ENCODE results near the gene ATXN1. TPM values are rescaled to one million over a fixed set of nuclear protein-coding genes. Genes with fewer than 3 reads are reported as not detected.

Gene ATXN1
- total RNA-seq, 4 donors from 2014 or later: 24.9 to 48.0 (median 36.8) TPM

- H3K4me3 ChIP-seq: no peak overlapping the region
Measured at GRCh38 chr6:16359563-16359962, 401.7 kb downstream of the ATXN1 start.

GRCh38 chr6:16358531-16359138 is 402.6 kb downstream of the ATXN1 start:
- no peaks in the 10 kb centered on the region for H3K36me3 ChIP-seq
- DNase-seq (ENCODE audit: low spot score in 2 of 2): no peak

More at GRCh38 chr6:16359563-16359962, 401.7 kb downstream of the ATXN1 start:
- no peaks in the 10 kb centered on the region for H3K9me3 ChIP-seq
- no peaks in the 10 kb centered on the region for H3K27me3 ChIP-seq
- TF ChIP-seq POLR2A (IDR thresholded peaks at IDR 0.05) (no peak), CTCF (IDR thresholded peaks at IDR 0.05) (no peak), EP300 (IDR thresholded peaks at IDR 0.05) (no peak)
- 82 to 90% methylated on average over 6 of the region's 6 CpGs for WGBS, 2 donors
- DNase-seq (ENCODE audit: low spot score in 2 of 2): no peak
- no peaks in the 10 kb centered on the region for H3K36me3 ChIP-seq
- H3K27ac ChIP-seq: no peak overlapping the region
- H3K4me1 ChIP-seq: peaks cover 0 to 13% (median 0%) of the 10 kb centered on the region in 4 donors

GRCh38 chr6:16355699-16356446 is 405.4 kb downstream of the ATXN1 start:
- Histone ChIP-seq H3K4me1 (peaks cover 0 to 17% (median 0%) of the 10 kb centered on the region in 4 donors), H3K9me3 (no peaks in the 10 kb centered on the region), H3K4me3 (no peak overlapping the region), H3K27ac (no peak overlapping the region), H3K27me3 (no peaks in the 10 kb centered on the region), H3K36me3 (no peaks in the 10 kb centered on the region)
- no peak for TF ChIP-seq CTCF (IDR thresholded peaks at IDR 0.05)
- no peak for TF ChIP-seq EP300 (IDR thresholded peaks at IDR 0.05)
- TF ChIP-seq POLR2A (IDR thresholded peaks at IDR 0.05): no peak
- DNase-seq (ENCODE audit: low spot score in 2 of 2): no peak
- WGBS, 2 donors: 76 to 77% methylated on average over 16 of the region's 16 CpGs

More at GRCh38 chr6:16358531-16359138, 402.6 kb downstream of the ATXN1 start:
- H3K27me3 ChIP-seq: no peaks in the 10 kb centered on the region
- no peaks in the 10 kb centered on the region for H3K9me3 ChIP-seq
- H3K4me1 ChIP-seq: peaks cover 0 to 13% (median 0%) of the 10 kb centered on the region in 4 donors
- H3K4me3 ChIP-seq: no peak overlapping the region
- TF ChIP-seq EP300 (IDR thresholded peaks at IDR 0.05) (no peak), CTCF (IDR thresholded peaks at IDR 0.05) (no peak)
- H3K27ac ChIP-seq: no peak overlapping the region
- 83% methylated on average over 9 to 18 of the region's 18 CpGs for WGBS, 2 donors

- WGBS, 2 donors: 91 to 93% methylated on average over 9 of the region's 9 CpGs
- H3K9me3 ChIP-seq: no peaks in the 10 kb centered on the region
- TF ChIP-seq EP300 (IDR thresholded peaks at IDR 0.05) (no peak), POLR2A (IDR thresholded peaks at IDR 0.05) (no peak), CTCF (IDR thresholded peaks at IDR 0.05) (no peak)
- H3K4me1 ChIP-seq: peaks cover 0 to 13% (median 0%) of the 10 kb centered on the region in 4 donors
- no peak overlapping the region for H3K27ac ChIP-seq
- no peak for DNase-seq (ENCODE audit: low spot score in 2 of 2)
- H3K36me3 ChIP-seq: no peaks in the 10 kb centered on the region
- H3K4me3 ChIP-seq: no peak overlapping the region
- no peaks in the 10 kb centered on the region for H3K27me3 ChIP-seq
Measured at GRCh38 chr6:16355238-16355637, 406.0 kb downstream of the ATXN1 start.

- Histone ChIP-seq H3K4me1 (peaks cover 0 to 13% (median 0%) of the 10 kb centered on the region in 4 donors), H3K27me3 (no peaks in the 10 kb centered on the region), H3K27ac (no peak overlapping the region), H3K9me3 (no peaks in the 10 kb centered on the region), H3K4me3 (no peak overlapping the region), H3K36me3 (no peaks in the 10 kb centered on the region)
- 82 to 92% methylated on average over 1 of the region's 1 CpG for WGBS, 2 donors
- DNase-seq (ENCODE audit: low spot score in 2 of 2): no peak
- TF ChIP-seq CTCF (IDR thresholded peaks at IDR 0.05): no peak
- no peak for TF ChIP-seq EP300 (IDR thresholded peaks at IDR 0.05)
- no peak for TF ChIP-seq POLR2A (IDR thresholded peaks at IDR 0.05)
Measured at GRCh38 chr6:16354692-16355091, 406.6 kb downstream of the ATXN1 start.
